Measurements from ENCODE around the gene AUTS2.

DNA sequence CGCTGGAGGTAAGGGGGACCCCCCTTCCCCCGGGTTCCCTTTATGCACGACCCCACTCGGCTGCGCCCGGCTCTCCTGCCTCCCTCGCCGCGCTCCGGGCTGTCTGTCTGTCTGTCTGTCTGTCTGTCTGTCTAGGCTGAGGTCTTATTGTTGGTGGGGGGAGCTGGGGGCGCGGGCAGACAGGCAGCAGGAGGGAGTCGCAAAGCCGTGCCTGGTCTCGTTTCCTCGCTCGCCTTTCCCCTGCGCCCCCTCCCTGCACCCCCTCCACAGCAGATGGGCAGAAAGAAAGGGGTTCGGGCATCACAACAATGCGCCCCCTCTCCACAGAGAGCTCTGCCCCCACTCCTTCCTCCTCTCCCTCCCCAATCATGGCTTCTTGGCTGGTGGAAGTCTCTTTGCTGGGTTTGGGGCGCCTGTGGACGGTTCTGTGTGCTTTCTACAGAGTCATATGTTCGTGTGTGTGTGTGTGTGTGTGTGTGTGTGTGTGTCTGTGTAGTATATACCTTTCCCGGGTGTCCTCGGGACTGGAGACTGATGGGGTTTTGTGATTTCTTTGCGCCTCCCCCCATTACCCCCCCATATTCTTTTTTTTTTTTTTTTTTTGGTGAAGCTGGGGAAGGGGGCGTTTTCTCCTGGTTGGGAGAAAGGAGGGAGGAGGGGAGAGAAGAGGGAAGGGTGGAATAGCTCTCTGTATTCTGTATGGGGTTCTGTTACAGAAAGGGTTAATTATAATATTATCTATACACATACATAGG lies 1.9 kb downstream of the AUTS2 start:
- no peak for TF ChIP-seq CTCF (conservative IDR thresholded peaks at IDR 0.05 in 1 of 2, IDR thresholded peaks at IDR 0.05 in 1 of 2; ENCODE audit: low read depth in 1 of 2, low read length in 2 of 2)
- no peak for TF ChIP-seq EZH2 (IDR thresholded peaks at IDR 0.05; ENCODE audit: low read length, missing control alignments)
